H1 (cell line): ENCODE data around the gene CXCL1. TPM values are rescaled to one million over a fixed set of nuclear protein-coding genes. Genes with fewer than 3 reads are reported as not detected.
A peak's percentile ranks its signal among the peaks of the same experiment; 100 is the strongest.

ENCODE experiments used
- CTCF ChIA-PET: fragments of 300-600 bp; sonication (Branson Sonifier 250); formaldehyde crosslinking; loops from one replicate; lab custom pipeline; 2021; ENCODE audit not compliant: partially characterized antibody; lab: Charles Lee
- POLR2A ChIA-PET: fragments of 300-600 bp; sonication (Branson Sonifier 250); formaldehyde crosslinking; loops from one replicate; lab custom pipeline; 2021; ENCODE audit warnings: inconsistent platforms; ENCODE audit not compliant: partially characterized antibody; lab: Charles Lee
- DNase-seq, 2 experiments: peaks; one replicate each; pipeline versions ENCODE4 v3.0.0 to v3.0.0-alpha.2; 2010 to 2022; ENCODE audit warnings: low spot score in 2 of 2, low read depth in 1 of 2, mixed read lengths in 1 of 2
- FAIRE-seq: peaks from 2 replicates; lab custom pipeline; 2011; peaks lifted over from hg19 to GRCh38; lab: Jason Lieb, UNC
- H2AFZ ChIP-seq: 2 replicates; pipeline ENCODE4 v1.8.1; 2012; ENCODE audit warnings: low read length, inconsistent platforms
- H2AK5ac ChIP-seq: 2 replicates; pipeline ENCODE4 v1.6.1; 2013; ENCODE audit warnings: low read depth, low read length
- H2BK120ac ChIP-seq: replicated peaks from 2 replicates; pipeline ENCODE3; 2013; ENCODE audit warnings: low read depth, low read length, inconsistent platforms
- H2BK12ac ChIP-seq: 2 replicates; pipeline ENCODE4 v1.6.1; 2013; ENCODE audit warnings: low read depth, low read length
- H2BK15ac ChIP-seq: 2 replicates; pipeline ENCODE4 v1.6.1; 2013; ENCODE audit warnings: low read length
- H2BK20ac ChIP-seq: 2 replicates; pipeline ENCODE4 v1.6.1; 2013; ENCODE audit warnings: low read length
- H2BK5ac ChIP-seq: 2 replicates; pipeline ENCODE4 v1.6.1; 2013; ENCODE audit warnings: low read depth, low read length
- H3K14ac ChIP-seq: 2 replicates; pipeline ENCODE4 v1.6.1; 2013; ENCODE audit warnings: inconsistent platforms; ENCODE audit not compliant: insufficient read length
- H3K18ac ChIP-seq: 2 replicates; pipeline ENCODE4 v1.6.1; 2013; ENCODE audit warnings: low read length; ENCODE audit errors: extremely low read depth
- H3K23ac ChIP-seq: 2 replicates; pipeline ENCODE4 v1.6.1; 2013; ENCODE audit warnings: inconsistent platforms; ENCODE audit not compliant: insufficient read length
- H3K23me2 ChIP-seq: 2 replicates; pipeline ENCODE4 v1.6.1; 2013; ENCODE audit warnings: low read depth, low read length
- H3K27ac ChIP-seq: 2 replicates; pipeline ENCODE4 v1.6.1; 2011; ENCODE audit warnings: low read depth, low read length, inconsistent platforms
- H3K27me3 ChIP-seq, 4 experiments: replicated peaks in 1 of 4; 1 replicate in 1 of 4; 2 replicates in 3 of 4; pipeline versions ENCODE4 v1.6.1 to v1.8.1; 2011 to 2013; ENCODE audit warnings: low read length in 3 of 4, mild to moderate bottlenecking in 3 of 4, inconsistent platforms in 2 of 4, mixed read lengths in 2 of 4, moderate library complexity in 1 of 4; ENCODE audit not compliant: control insufficient read depth in 3 of 4, insufficient read depth in 3 of 4; ENCODE audit errors: extremely low read depth in 1 of 4
- H3K36me3 ChIP-seq, 4 experiments: 2 replicates each; pipeline versions ENCODE4 v1.6.1 to v1.8.1; 2011 to 2013; ENCODE audit warnings: mild to moderate bottlenecking in 4 of 4, low read length in 3 of 4, moderate library complexity in 2 of 4, control low read depth in 1 of 4, inconsistent platforms in 1 of 4; ENCODE audit not compliant: insufficient read depth in 4 of 4, control insufficient read depth in 2 of 4
- H3K4ac ChIP-seq: replicated peaks from 2 replicates; pipeline ENCODE3; 2013; ENCODE audit warnings: low read length, low read depth, mixed read lengths, inconsistent platforms; ENCODE audit not compliant: insufficient read length
- H3K4me1 ChIP-seq, 4 experiments: replicated peaks in 1 of 4; 1 replicate in 1 of 4; 2 replicates in 3 of 4; pipeline versions ENCODE4 v1.6.1 to v1.8.1; 2011 to 2013; ENCODE audit warnings: low read length in 3 of 4, inconsistent platforms in 2 of 4, mixed read lengths in 1 of 4; ENCODE audit not compliant: insufficient read depth in 4 of 4, control insufficient read depth in 3 of 4
- H3K4me2 ChIP-seq, 2 experiments: 2 replicates each; pipeline versions ENCODE4 v1.6.1 to v1.8.1; 2011 to 2013; ENCODE audit warnings: low read depth in 2 of 2, low read length in 2 of 2, control low read depth in 1 of 2, inconsistent platforms in 1 of 2, mild to moderate bottlenecking in 1 of 2; ENCODE audit not compliant: insufficient read depth in 1 of 2
- H3K4me3 ChIP-seq, 4 experiments: fragments of 200-600, 300-600 bp in 1 of 4; sonication (generic), shearing (Covaris generic), sonication (Bioruptor Twin) in 1 of 4; 2 replicates each; pipeline versions ENCODE4 v1.5.1 to v1.8.1; 2011 to 2016; ENCODE audit warnings: low read length in 4 of 4, low read depth in 3 of 4, control low read depth in 2 of 4, inconsistent platforms in 2 of 4, mild to moderate bottlenecking in 2 of 4, mixed read lengths in 1 of 4, moderate library complexity in 1 of 4; ENCODE audit not compliant: insufficient read depth in 2 of 4; ENCODE audit errors: extremely low read depth in 1 of 4
- H3K56ac ChIP-seq: replicated peaks from 2 replicates; pipeline ENCODE3; 2013; ENCODE audit warnings: low read depth, mild to moderate bottlenecking, mixed read lengths, low read length, inconsistent platforms; ENCODE audit not compliant: insufficient read length
- H3K79me1 ChIP-seq: 2 replicates; pipeline ENCODE4 v1.6.1; 2013; ENCODE audit warnings: low read depth, low read length, control low read depth
- H3K79me2 ChIP-seq, 2 experiments: 2 replicates each; pipeline versions ENCODE4 v1.6.1 to v1.8.1; 2012 to 2013; ENCODE audit warnings: low read length in 2 of 2, mild to moderate bottlenecking in 2 of 2, inconsistent platforms in 1 of 2; ENCODE audit not compliant: insufficient read depth in 2 of 2, control insufficient read depth in 1 of 2
- H3K9ac ChIP-seq, 4 experiments: replicated peaks in 1 of 4; 1 replicate in 1 of 4; 2 replicates in 3 of 4; pipeline versions ENCODE4 v1.6.1 to v1.8.1; 2011 to 2013; ENCODE audit warnings: low read depth in 3 of 4, low read length in 3 of 4, control low read depth in 2 of 4, mild to moderate bottlenecking in 2 of 4, moderate library complexity in 2 of 4, inconsistent platforms in 1 of 4; ENCODE audit errors: extremely low read depth in 1 of 4
- H3K9me3 ChIP-seq, 2 experiments: 2 replicates each; pipeline versions ENCODE4 v1.6.1 to v1.8.1; 2012 to 2013; ENCODE audit warnings: mild to moderate bottlenecking in 2 of 2, moderate library complexity in 2 of 2, control low read depth in 1 of 2, inconsistent platforms in 1 of 2, low read depth in 1 of 2, low read length in 1 of 2, mixed read lengths in 1 of 2; ENCODE audit not compliant: insufficient read depth in 2 of 2
- H4K20me1 ChIP-seq, 2 experiments: replicated peaks in 1 of 2; 2 replicates each; pipeline versions ENCODE3 to v1.8.1; 2011 to 2013; ENCODE audit warnings: inconsistent platforms in 2 of 2, low read length in 2 of 2, mild to moderate bottlenecking in 1 of 2; ENCODE audit not compliant: insufficient read depth in 2 of 2, control insufficient read depth in 1 of 2
- H4K5ac ChIP-seq: 2 replicates; pipeline ENCODE4 v1.6.1; 2013; ENCODE audit warnings: low read length, low read depth, mixed read lengths, inconsistent platforms; ENCODE audit not compliant: insufficient read length
- H4K8ac ChIP-seq: 2 replicates; pipeline ENCODE4 v1.8.0; 2013; ENCODE audit warnings: mild to moderate bottlenecking, moderate library complexity, low read length, inconsistent platforms; ENCODE audit not compliant: insufficient read depth; ENCODE audit errors: extremely low read depth
- H4K91ac ChIP-seq: replicated peaks from 2 replicates; pipeline ENCODE3; 2013; ENCODE audit warnings: low read length, mixed read lengths, inconsistent platforms; ENCODE audit not compliant: insufficient read length
- BCL11A ChIP-seq, 2 experiments: IDR thresholded peaks; one replicate each; pipeline ENCODE4 v1.6.1; 2011; ENCODE audit warnings: low read depth in 2 of 2, low read length in 2 of 2, mild to moderate bottlenecking in 2 of 2
- CTCF ChIP-seq, 3 experiments: IDR thresholded peaks; 1 replicate in 2 of 3; 2 replicates in 1 of 3; pipeline versions ENCODE4 v1.5.1 to v1.6.1; 2011; ENCODE audit warnings: low read length in 3 of 3, mild to moderate bottlenecking in 3 of 3, inconsistent platforms in 2 of 3, low read depth in 1 of 3, moderate library complexity in 1 of 3; ENCODE audit not compliant: insufficient read depth in 1 of 3; ENCODE audit errors: control extremely low read depth in 1 of 3
- GABPA ChIP-seq: IDR thresholded peaks from 2 replicates; pipeline ENCODE4 v1.6.1; 2011; ENCODE audit warnings: mild to moderate bottlenecking, low read length, moderate library complexity, borderline replicate concordance; ENCODE audit not compliant: insufficient read depth
- RAD21 ChIP-seq, 2 experiments: IDR thresholded peaks in 1 of 2; conservative IDR thresholded peaks in 1 of 2; 2 replicates each; pipeline ENCODE4 v1.6.1; 2011; ENCODE audit warnings: low read depth in 2 of 2, low read length in 2 of 2, improper control_type of control experiment in 1 of 2, inconsistent platforms in 1 of 2, mild to moderate bottlenecking in 1 of 2, moderate library complexity in 1 of 2
- SP1 ChIP-seq: IDR thresholded peaks from 2 replicates; pipeline ENCODE4 v1.6.1; 2011; ENCODE audit warnings: low read depth, low read length
- TEAD4 ChIP-seq: IDR thresholded peaks from 2 replicates; pipeline ENCODE4 v1.6.1; 2012; ENCODE audit warnings: low read depth, low read length, inconsistent platforms, mixed read lengths
- WGBS, 2 experiments: shearing (Covaris generic) in 1 of 2; methylation state at CpG; one replicate each; pipeline versions ENCODE4 v1.1.6 to v1.1.7; 2013 to 2015; ENCODE audit warnings: low lambda C conversion rate in 2 of 2, mixed read lengths in 2 of 2, inconsistent platforms in 1 of 2, low coverage in 1 of 2, missing lambda C conversion rate in 1 of 2; ENCODE audit not compliant: insufficient replicate concordance in 2 of 2, insufficient coverage in 1 of 2, insufficient read length in 1 of 2; ENCODE audit errors: extremely low coverage in 1 of 2, missing lambda C conversion rate in 1 of 2; 5-methylcytosine and 5-hydroxymethylcytosine counted together
- polyA plus RNA-seq, 7 experiments: library from polyadenylated mRNA; depleted of rRNA in 3 of 7; stranded (reverse) in 5 of 7; unstranded in 2 of 7; fragments of >200 nt in 5 of 7; fragments of 200-250 nt in 2 of 7; gene quantifications; 1 replicate in 5 of 7; 2 replicates in 1 of 7; 4 replicates in 1 of 7; pipeline versions ENCODE4 v1.2.1 to v1.2.3, GENCODE V29; 2011 to 2013; ENCODE audit warnings: missing spikeins in 2 of 7, mixed read lengths in 2 of 7
- total RNA-seq: library from RNA; stranded (reverse); fragmentation: NEBNext Ultra II Directional; extraction: Animal tissue kit (Norgen Biotek cat#: 25700); gene quantifications from 2 replicates; pipeline ENCODE4 v1.2.1, GENCODE V29; 2021
- TF ChIP-seq, protein P1 (sequence below): IDR thresholded peaks from 2 replicates; pipeline ENCODE4 v1.6.1; 2012; ENCODE audit warnings: inconsistent platforms

Gene CXCL1
- total and polyA plus RNA-seq, 2 of the 8 experiments (the other 6 are each of a cell fraction or from before 2014, with no cell fraction given) = 0.77 to 0.80 TPM

GRCh38 chr4:73853246-73853704 lies 15.9 kb upstream of the CXCL1 start, which contains the start of gene PF4V1:
TSS of gene PF4V1 (plus strand) at chr4:73853296. CDS start at chr4:73853363, 67 bp downstream.
- H3K36me3 ChIP-seq = no peaks in the 10 kb centered on the region
- H3K27ac ChIP-seq = no peak within 1 kb of the TSS
- 0 out of 2 replicates have a peak within 1 kb of the TSS, but pooled peaks have one; percentile 5 for H4K8ac ChIP-seq
- H4K91ac ChIP-seq = peak within 1 kb of the TSS; percentile 32
- no peak within 1 kb of the TSS for H2BK12ac ChIP-seq
- peak within 1 kb of the TSS; percentile 32 to 33; a peak in 2 of 4 replicates for H3K4me2 ChIP-seq
- H3K18ac ChIP-seq = no peak within 1 kb of the TSS
- DNase-seq = peak in 1 of 2 experiments; percentile 55
- no peak within 1 kb of the TSS for H2BK5ac ChIP-seq
- ChIA-PET POLR2A (no interaction called here), CTCF (interaction anchor here (0.6 to 5.0 kb wide), 12 partner anchors 10 to 206 kb away, joined by 3 to 40 read pairs (median 4); partner anchors contain the start of genes CXCL1 and CXCL6)
- H3K9ac ChIP-seq = no peak within 1 kb of the TSS
- no peak within 1 kb of the TSS for H2AK5ac ChIP-seq
- no peaks in the 10 kb centered on the region for H3K79me2 ChIP-seq
- peak within 1 kb of the TSS in 1 of 4 experiments; percentile 18; a peak in 1 of 8 replicates for H3K4me3 ChIP-seq
- no peak within 1 kb of the TSS for H4K5ac ChIP-seq
- no peak within 1 kb of the TSS for H3K56ac ChIP-seq
- H3K9me3 ChIP-seq = no peaks in the 10 kb centered on the region
- no peak within 1 kb of the TSS for H3K4ac ChIP-seq
- no peak for TF ChIP-seq BCL11A (IDR thresholded peaks at IDR 0.05; ENCODE audit: low read depth in 2 of 2, low read length in 2 of 2)
- TF ChIP-seq SP1 = no peak
- TF ChIP-seq CTCF (IDR thresholded peaks at IDR 0.05; ENCODE audit: control extremely low read depth in 1 of 3, insufficient read depth in 1 of 3, low read depth in 1 of 3, low read length in 3 of 3) = peak in 2 of 3 experiments; percentile 6 to 28; a peak in 2 of 4 replicates
- TF ChIP-seq TEAD4 = no peak
- TF ChIP-seq, protein P1, sequence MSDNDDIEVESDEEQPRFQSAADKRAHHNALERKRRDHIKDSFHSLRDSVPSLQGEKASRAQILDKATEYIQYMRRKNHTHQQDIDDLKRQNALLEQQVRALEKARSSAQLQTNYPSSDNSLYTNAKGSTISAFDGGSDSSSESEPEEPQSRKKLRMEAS = 0 out of 2 replicates have a peak, but pooled peaks have one; percentile 20
- peak in 1 of 2 experiments; percentile 8; a peak in 2 of 4 replicates for TF ChIP-seq RAD21 (IDR thresholded peaks at IDR 0.05 in 1 of 2, conservative IDR thresholded peaks at IDR 0.05 in 1 of 2; ENCODE audit: low read depth in 2 of 2, low read length in 2 of 2)
- no peak for TF ChIP-seq GABPA
- H2BK120ac ChIP-seq = no peak within 1 kb of the TSS
- WGBS, 2 experiments = 68% methylated on average over 15 of the region's 22 CpGs; no CpG with 5 or more reads in 1 of the 2 experiments
- FAIRE-seq = no peak
- H2AFZ ChIP-seq = peak within 1 kb of the TSS; percentile 77; the same call in 1 of the 2 replicates
- H3K14ac ChIP-seq = no peak within 1 kb of the TSS
- no peaks in the 10 kb centered on the region; the same call in 1 of the 2 replicates for H3K23me2 ChIP-seq
- no peak within 1 kb of the TSS; the same call in 1 of the 2 replicates for H2BK15ac ChIP-seq
- H4K20me1 ChIP-seq = no peaks in the 10 kb centered on the region
- no peaks in the 10 kb centered on the region for H3K27me3 ChIP-seq
- H3K79me1 ChIP-seq = no peaks in the 10 kb centered on the region
- H3K4me1 ChIP-seq = 0 out of 7 replicates have a peak, but pooled peaks cover 0 to 3% (median 0%) of the 10 kb centered on the region in 4 experiments
- no peak within 1 kb of the TSS for H2BK20ac ChIP-seq
- H3K23ac ChIP-seq = no peak within 1 kb of the TSS
